Measurements from ENCODE around the gene DCDC2B.
"Not testable (repeated sequence)": the region's sequence is repeated elsewhere in the genome, so short reads cannot be mapped to it uniquely, and the experiment has no call there.

The DCDC2B gene

GRCh38 chr1:32208891-32209328 is at the start of gene DCDC2B:
DCDC2B (plus strand) TSS chr1:32209089; CDS start chr1:32209094, 5 bp downstream.
- no peaks in the 10 kb centered on the region for H3K27me3 Mint-ChIP-seq
- H3K36me3 Mint-ChIP-seq (ENCODE audit: low read depth), result peaks cover 37% of the 10 kb centered on the region
- no peak within 1 kb of the TSS for H3K4me3 Mint-ChIP-seq
- no peaks in the 10 kb centered on the region for H3K9me3 Mint-ChIP-seq
- H3K4me1 Mint-ChIP-seq (ENCODE audit: low read depth), result peaks cover 25% of the 10 kb centered on the region
- H3K27ac Mint-ChIP-seq, result no peak within 1 kb of the TSS
- DNase-seq, result no peak

GRCh38 chr1:32159189-32159588 is 49.7 kb upstream of the DCDC2B start:
- Mint-ChIP-seq H3K4me3 (no peak overlapping the region), H3K4me1 (ENCODE audit: low read depth) (peaks cover 11% of the 10 kb centered on the region), H3K9me3 (no peaks in the 10 kb centered on the region), H3K36me3 (ENCODE audit: low read depth) (peaks cover 95% of the 10 kb centered on the region), H3K27me3 (no peaks in the 10 kb centered on the region), H3K27ac (peak overlapping the region; percentile 81)
- DNase-seq, result no peak

- no peaks in the 10 kb centered on the region for H3K27me3 Mint-ChIP-seq
- H3K36me3 Mint-ChIP-seq (ENCODE audit: low read depth), result peaks cover 92% of the 10 kb centered on the region
- H3K4me1 Mint-ChIP-seq (ENCODE audit: low read depth), result peaks cover 10% of the 10 kb centered on the region
- DNase-seq, result no peak
- H3K27ac Mint-ChIP-seq, result no peak overlapping the region
- no peak overlapping the region for H3K4me3 Mint-ChIP-seq
- no peaks in the 10 kb centered on the region for H3K9me3 Mint-ChIP-seq
Observed at GRCh38 chr1:32163405-32163804, 45.5 kb upstream of the DCDC2B start.

GRCh38 chr1:32165633-32166032 is 43.3 kb upstream of the DCDC2B start:
- not testable (repeated sequence) for DNase-seq; H3K27me3 Mint-ChIP-seq; H3K9me3 Mint-ChIP-seq; H3K27ac Mint-ChIP-seq; H3K4me3 Mint-ChIP-seq; H3K4me1 Mint-ChIP-seq (ENCODE audit: low read depth)
- H3K36me3 Mint-ChIP-seq (ENCODE audit: low read depth), result peaks cover 87% of the 10 kb centered on the region

- no peak overlapping the region for H3K27ac Mint-ChIP-seq
- H3K36me3 Mint-ChIP-seq (ENCODE audit: low read depth), result peaks cover 82% of the 10 kb centered on the region
- H3K27me3 Mint-ChIP-seq, result no peaks in the 10 kb centered on the region
- H3K4me1 Mint-ChIP-seq (ENCODE audit: low read depth), result peaks cover 13% of the 10 kb centered on the region
- DNase-seq, result no peak
- no peak overlapping the region for H3K4me3 Mint-ChIP-seq
- H3K9me3 Mint-ChIP-seq, result no peaks in the 10 kb centered on the region
Observed at GRCh38 chr1:32170991-32171390, 37.9 kb upstream of the DCDC2B start.

GRCh38 chr1:32172621-32173245 is 36.2 kb upstream of the DCDC2B start:
- Mint-ChIP-seq H3K27ac (peak overlapping the region; percentile 65), H3K4me3 (no peak overlapping the region), H3K27me3 (no peaks in the 10 kb centered on the region), H3K4me1 (ENCODE audit: low read depth) (peaks cover 13% of the 10 kb centered on the region), H3K9me3 (no peaks in the 10 kb centered on the region), H3K36me3 (ENCODE audit: low read depth) (peaks cover 76% of the 10 kb centered on the region)
- DNase-seq, result no peak

GRCh38 chr1:32178380-32179192 is 30.3 kb upstream of the DCDC2B start:
- peak overlapping the region; percentile 99 for H3K27ac Mint-ChIP-seq

GRCh38 chr1:32179193-32179442 is 29.8 kb upstream of the DCDC2B start:
- peaks cover 62% of the 10 kb centered on the region for H3K36me3 Mint-ChIP-seq (ENCODE audit: low read depth)
- no peaks in the 10 kb centered on the region for H3K27me3 Mint-ChIP-seq
- H3K4me3 Mint-ChIP-seq, result peak overlapping the region; percentile 98
- H3K4me1 Mint-ChIP-seq (ENCODE audit: low read depth), result peaks cover 42% of the 10 kb centered on the region
- DNase-seq, result no peak
- no peaks in the 10 kb centered on the region for H3K9me3 Mint-ChIP-seq
- H3K27ac Mint-ChIP-seq, result peak overlapping the region; percentile 99

More at GRCh38 chr1:32178380-32179192, 30.3 kb upstream of the DCDC2B start:
- no peaks in the 10 kb centered on the region for H3K9me3 Mint-ChIP-seq
- DNase-seq, result no peak
- H3K4me3 Mint-ChIP-seq, result peak overlapping the region; percentile 98
- H3K4me1 Mint-ChIP-seq (ENCODE audit: low read depth), result peaks cover 37% of the 10 kb centered on the region
- H3K27me3 Mint-ChIP-seq, result no peaks in the 10 kb centered on the region
- peaks cover 62% of the 10 kb centered on the region for H3K36me3 Mint-ChIP-seq (ENCODE audit: low read depth)

GRCh38 chr1:32179443-32180185 is 29.3 kb upstream of the DCDC2B start, which contains the start of gene TXLNA:
TXLNA (plus strand) TSS chr1:32179675; CDS start chr1:32180346, 671 bp downstream.
- H3K36me3 Mint-ChIP-seq (ENCODE audit: low read depth), result peaks cover 62% of the 10 kb centered on the region
- H3K4me3 Mint-ChIP-seq, result peak within 1 kb of the TSS; percentile 98
- H3K27me3 Mint-ChIP-seq, result no peaks in the 10 kb centered on the region
- peak within 1 kb of the TSS; percentile 99 for H3K27ac Mint-ChIP-seq
- peak; percentile 94 for DNase-seq
- H3K4me1 Mint-ChIP-seq (ENCODE audit: low read depth), result peaks cover 47% of the 10 kb centered on the region
- no peaks in the 10 kb centered on the region for H3K9me3 Mint-ChIP-seq

GRCh38 chr1:32180186-32181060 is 28.5 kb upstream of the DCDC2B start:
- H3K4me3 Mint-ChIP-seq, result peak overlapping the region; percentile 98
- peaks cover 52% of the 10 kb centered on the region for H3K4me1 Mint-ChIP-seq (ENCODE audit: low read depth)
- H3K27ac Mint-ChIP-seq, result peak overlapping the region; percentile 99
- peaks cover 62% of the 10 kb centered on the region for H3K36me3 Mint-ChIP-seq (ENCODE audit: low read depth)
- peak; percentile 60 for DNase-seq
- H3K27me3 Mint-ChIP-seq, result no peaks in the 10 kb centered on the region
- no peaks in the 10 kb centered on the region for H3K9me3 Mint-ChIP-seq

- peaks cover 54% of the 10 kb centered on the region for H3K4me1 Mint-ChIP-seq (ENCODE audit: low read depth)
- no peaks in the 10 kb centered on the region for H3K9me3 Mint-ChIP-seq
- peak overlapping the region; percentile 99 for H3K27ac Mint-ChIP-seq
- DNase-seq, result no peak
- H3K36me3 Mint-ChIP-seq (ENCODE audit: low read depth), result peaks cover 68% of the 10 kb centered on the region
- peak overlapping the region; percentile 98 for H3K4me3 Mint-ChIP-seq
- no peaks in the 10 kb centered on the region for H3K27me3 Mint-ChIP-seq
Observed at GRCh38 chr1:32181065-32181464, 27.8 kb upstream of the DCDC2B start.

GRCh38 chr1:32181563-32181962 is 27.3 kb upstream of the DCDC2B start:
- Mint-ChIP-seq H3K4me3 (peak overlapping the region; percentile 98), H3K4me1 (ENCODE audit: low read depth) (peaks cover 59% of the 10 kb centered on the region), H3K27ac (peak overlapping the region; percentile 99), H3K27me3 (no peaks in the 10 kb centered on the region), H3K36me3 (ENCODE audit: low read depth) (peaks cover 70% of the 10 kb centered on the region), H3K9me3 (no peaks in the 10 kb centered on the region)
- DNase-seq, result no peak

GRCh38 chr1:32182060-32182459 is 26.8 kb upstream of the DCDC2B start:
- Mint-ChIP-seq H3K27me3 (no peaks in the 10 kb centered on the region), H3K36me3 (ENCODE audit: low read depth) (peaks cover 72% of the 10 kb centered on the region), H3K27ac (peak overlapping the region; percentile 99), H3K4me1 (ENCODE audit: low read depth) (peaks cover 61% of the 10 kb centered on the region), H3K9me3 (no peaks in the 10 kb centered on the region), H3K4me3 (peak overlapping the region; percentile 98)
- no peak for DNase-seq

- Mint-ChIP-seq H3K4me1 (ENCODE audit: low read depth) (peaks cover 53% of the 10 kb centered on the region), H3K27ac (peak overlapping the region; percentile 86), H3K27me3 (no peaks in the 10 kb centered on the region), H3K4me3 (peak overlapping the region; percentile 98), H3K9me3 (no peaks in the 10 kb centered on the region), H3K36me3 (ENCODE audit: low read depth) (peaks cover 95% of the 10 kb centered on the region)
- DNase-seq, result no peak
Observed at GRCh38 chr1:32184650-32185049, 24.2 kb upstream of the DCDC2B start.
